Mucosa of descending colon (tissue), 3 donors: Measurements from ENCODE around the gene APOBEC3C. TPM values are rescaled to one million over a fixed set of nuclear protein-coding genes. Genes with fewer than 3 reads are reported as not detected.
A peak's percentile ranks its signal among the peaks of the same experiment; 100 is the strongest.
"Not testable (repeated sequence)": the region's sequence is repeated elsewhere in the genome, so short reads cannot be mapped to it uniquely, and the experiment has no call there.

Source experiments
- ATAC-seq: fragments of 200-7000 bp; cut with Tn5 transposase; one replicate; pipeline ENCODE4 v1.9.1; 2020; ENCODE audit warnings: mild to moderate bottlenecking, moderate library complexity
- DNase-seq, 3 donors: peaks; one replicate each; pipeline ENCODE4 v3.0.0-alpha.2; 2020
- H3K36me3 ChIP-seq: fragments of 200-600 bp; one replicate; pipeline ENCODE4 v1.8.0; 2021; ENCODE audit warnings: low read depth, mild to moderate bottlenecking
- H3K4me1 ChIP-seq: fragments of 200-600 bp; one replicate; pipeline ENCODE4 v1.8.0; 2021; ENCODE audit warnings: low read depth, mild to moderate bottlenecking
- H3K4me3 ChIP-seq: fragments of 200-600 bp; one replicate; pipeline ENCODE4 v1.8.0; 2021; ENCODE audit warnings: mild to moderate bottlenecking
- H3K9me3 ChIP-seq: fragments of 200-600 bp; one replicate; pipeline ENCODE4 v1.8.0; 2021; ENCODE audit warnings: mild to moderate bottlenecking
- intact Hi-C, 2 donors: fragments of 100-400 bp; cut with DNase I in 1 of 2; cut with micrococcal nuclease in 1 of 2; formaldehyde crosslinking; loops; one replicate each; pipeline versions ENCODE4 v1.11.0 to v1.11.1; 2022; cut with DNase I, micrococcal nuclease
- total RNA-seq, 3 donors: library from RNA; stranded (reverse); fragmentation: NEBNext Ultra II Directional in 2 of 3; extraction: Animal tissue kit (Norgen Biotek cat#: 25700) in 2 of 3; gene quantifications; one replicate each; pipeline versions ENCODE4 v1.2.1 to v1.2.4, GENCODE V29; 2021 to 2023
- TF ChIP-seq, protein P1 (sequence below): fragments of 200-600 bp; IDR thresholded peaks from one replicate; pipeline ENCODE4 v1.8.0; 2022; ENCODE audit warnings: antibody characterized with exemption, mild to moderate bottlenecking
- donor health status: DM: no; HTN: no; CAD: no; lungs with moderate emphysema.
- donor health status: DM: no; HTN: no; CAD: no.
- donor health status: DM: no; HTN: yes; CAD: no.

Gene APOBEC3C
- total RNA-seq, 3 donors from 2014 or later, result 23.1 to 30.6 (median 24.1) TPM

DNA sequence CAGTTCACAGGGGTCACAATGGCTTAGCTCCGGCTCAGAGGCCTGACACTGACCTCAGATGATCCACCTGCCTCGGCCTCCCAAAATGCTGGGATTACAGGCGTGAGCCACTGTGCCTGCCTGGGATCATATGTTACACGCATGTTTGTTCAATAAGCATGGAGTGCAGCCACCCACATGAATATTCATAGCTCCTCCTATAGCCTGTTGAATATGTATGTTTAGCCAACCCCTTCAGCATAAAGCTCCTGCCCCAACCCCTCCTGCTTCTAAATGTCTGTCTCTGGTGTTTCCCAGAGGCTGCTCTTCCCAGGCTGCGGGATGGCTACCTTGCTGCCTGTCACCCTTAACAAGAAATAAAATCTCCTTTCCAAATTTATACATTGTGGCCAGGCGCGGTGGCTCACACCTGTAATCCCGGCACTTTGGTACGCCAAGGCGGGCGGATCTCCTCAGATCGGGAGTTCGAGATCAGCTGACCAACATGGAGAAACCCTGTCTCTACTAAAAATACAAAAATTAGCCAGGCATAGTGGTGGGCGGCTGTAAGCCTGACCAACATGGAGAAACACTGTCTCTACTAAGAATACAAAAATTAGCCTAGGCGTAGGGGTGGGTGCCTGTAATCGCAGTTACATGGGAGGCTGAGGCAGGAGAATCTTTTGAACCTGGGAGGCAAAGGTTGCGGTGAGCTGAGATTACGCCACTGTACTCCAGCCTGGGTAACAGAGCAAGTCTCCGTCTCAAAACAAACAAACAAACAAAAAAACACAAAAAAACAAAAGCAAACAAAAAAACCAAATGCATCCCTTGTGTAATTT, 25.5 kb downstream of the APOBEC3C start:
- no peaks in the 10 kb centered on the region for H3K36me3 ChIP-seq
- TF ChIP-seq, protein P1, sequence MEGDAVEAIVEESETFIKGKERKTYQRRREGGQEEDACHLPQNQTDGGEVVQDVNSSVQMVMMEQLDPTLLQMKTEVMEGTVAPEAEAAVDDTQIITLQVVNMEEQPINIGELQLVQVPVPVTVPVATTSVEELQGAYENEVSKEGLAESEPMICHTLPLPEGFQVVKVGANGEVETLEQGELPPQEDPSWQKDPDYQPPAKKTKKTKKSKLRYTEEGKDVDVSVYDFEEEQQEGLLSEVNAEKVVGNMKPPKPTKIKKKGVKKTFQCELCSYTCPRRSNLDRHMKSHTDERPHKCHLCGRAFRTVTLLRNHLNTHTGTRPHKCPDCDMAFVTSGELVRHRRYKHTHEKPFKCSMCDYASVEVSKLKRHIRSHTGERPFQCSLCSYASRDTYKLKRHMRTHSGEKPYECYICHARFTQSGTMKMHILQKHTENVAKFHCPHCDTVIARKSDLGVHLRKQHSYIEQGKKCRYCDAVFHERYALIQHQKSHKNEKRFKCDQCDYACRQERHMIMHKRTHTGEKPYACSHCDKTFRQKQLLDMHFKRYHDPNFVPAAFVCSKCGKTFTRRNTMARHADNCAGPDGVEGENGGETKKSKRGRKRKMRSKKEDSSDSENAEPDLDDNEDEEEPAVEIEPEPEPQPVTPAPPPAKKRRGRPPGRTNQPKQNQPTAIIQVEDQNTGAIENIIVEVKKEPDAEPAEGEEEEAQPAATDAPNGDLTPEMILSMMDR, result no peak
- H3K4me1 ChIP-seq, result peaks cover 7% of the 10 kb centered on the region
- ATAC-seq, result no peak
- no peaks in the 10 kb centered on the region for H3K9me3 ChIP-seq
- intact Hi-C loops, result no loop called here
- H3K4me3 ChIP-seq, result no peak overlapping the region
- no peak for DNase-seq

DNA sequence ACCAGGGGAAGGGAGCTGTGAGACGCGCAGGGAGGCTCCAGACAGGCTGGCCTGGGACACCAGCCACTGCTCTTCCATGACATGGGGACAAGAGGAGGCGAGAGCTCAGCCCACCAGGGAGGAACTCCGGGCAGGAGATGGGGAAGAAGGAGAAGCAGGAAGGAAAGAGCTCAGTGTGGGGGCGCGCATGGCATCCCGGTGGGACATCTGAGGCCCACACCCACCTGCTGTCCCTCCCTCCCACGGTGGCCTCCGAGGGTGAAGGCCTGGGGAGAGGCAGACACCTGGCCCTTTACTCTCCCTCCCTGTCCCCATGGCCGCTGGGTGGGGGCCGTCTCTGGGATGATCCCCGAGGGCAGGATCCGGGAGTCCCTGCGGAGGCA, 26.1 kb downstream of the APOBEC3C start:
- H3K9me3 ChIP-seq, H3K36me3 ChIP-seq, DNase-seq, H3K4me3 ChIP-seq, intact Hi-C loops, H3K4me1 ChIP-seq: not testable (repeated sequence)
- ATAC-seq, result peak; percentile 1

DNA sequence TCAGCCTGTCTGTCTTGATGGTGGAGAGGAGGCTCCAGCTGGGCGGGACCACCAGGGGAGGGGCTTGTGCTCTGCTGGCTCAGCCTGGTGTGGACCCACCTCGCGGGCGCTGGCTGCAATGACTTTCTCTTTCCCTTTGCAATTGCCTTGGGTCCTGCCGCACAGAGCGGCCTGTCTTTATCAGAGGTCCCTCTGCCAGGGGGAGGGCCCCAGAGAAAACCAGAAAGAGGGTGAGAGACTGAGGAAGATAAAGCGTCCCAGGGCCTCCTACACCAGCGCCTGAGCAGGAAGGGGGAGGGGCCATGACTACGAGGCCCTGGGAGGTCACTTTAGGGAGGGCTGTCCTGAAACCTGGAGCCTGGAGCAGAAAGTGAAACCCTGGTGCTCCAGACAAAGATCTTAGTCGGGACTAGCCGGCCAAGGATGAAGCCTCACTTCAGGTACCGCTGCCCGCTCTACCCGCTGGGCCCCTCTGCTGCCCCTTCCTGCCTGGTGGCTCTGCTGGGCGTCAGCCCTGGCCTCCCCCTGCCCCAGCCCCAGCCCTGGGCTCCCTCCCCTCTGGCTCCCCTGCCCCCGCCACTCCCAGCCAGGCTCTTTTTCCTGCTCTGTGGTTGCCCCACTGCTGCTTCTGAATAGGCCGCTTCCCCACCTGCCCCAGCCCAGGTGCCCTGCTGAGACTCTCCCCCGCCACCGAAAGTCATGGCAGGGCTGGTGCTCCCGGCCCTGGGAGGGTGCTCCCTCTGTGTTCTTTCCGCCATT, 26.7 kb downstream of the APOBEC3C start, which contains the start of gene APOBEC3F:
Gene APOBEC3F (plus strand): TSS at position 327 of the 759 bp plus-strand sequence. CDS start 97 bp downstream, at position 424.
- peak; percentile 95 for ATAC-seq
- intact Hi-C loops, H3K9me3 ChIP-seq, H3K36me3 ChIP-seq, H3K4me1 ChIP-seq: not testable (repeated sequence)
- H3K4me3 ChIP-seq, result peak within 1 kb of the TSS; percentile 14
- peak; percentile 71 to 76 (median 75) for DNase-seq

DNA sequence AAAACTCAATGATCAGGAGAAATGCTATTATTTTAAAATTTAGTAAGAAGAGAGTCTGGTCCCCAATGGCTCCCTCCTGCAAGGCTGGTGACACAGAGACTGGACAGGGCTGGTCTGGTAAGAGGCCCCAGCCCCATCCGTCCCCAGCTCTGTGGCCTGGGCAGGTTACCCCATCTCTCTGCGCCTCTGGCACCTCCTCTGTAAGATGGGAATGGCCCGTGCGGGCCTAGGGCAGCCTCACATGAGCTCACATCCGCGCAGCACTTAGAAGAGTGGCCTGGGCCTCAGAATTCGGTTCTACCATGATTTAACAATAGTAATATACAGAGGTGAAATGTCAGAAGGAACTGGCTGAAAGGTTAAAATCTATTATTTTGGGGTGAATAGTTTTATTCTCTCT, 27.9 kb downstream of the APOBEC3C start:
- intact Hi-C loops, result no loop called here
- no peak overlapping the region for H3K4me3 ChIP-seq

DNA sequence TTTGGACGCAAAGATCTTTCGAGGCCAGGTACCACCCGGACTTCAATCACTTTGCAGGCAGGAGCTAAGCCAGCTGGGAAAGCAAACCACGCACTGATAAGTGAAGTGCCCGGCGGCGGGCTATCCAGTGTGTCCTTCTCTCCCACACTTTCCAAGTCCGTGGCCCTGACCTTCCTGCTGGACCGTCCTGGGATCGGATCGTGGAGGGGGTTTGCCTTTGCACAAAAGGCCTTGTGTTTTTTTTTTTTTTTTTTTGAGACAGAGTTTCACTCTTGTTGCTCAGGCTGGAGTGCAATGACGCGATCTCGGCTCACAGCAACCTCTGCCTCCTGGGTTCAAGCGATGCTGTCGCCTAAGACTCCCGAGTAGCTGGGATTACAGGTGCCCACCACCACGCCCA, 29.0 kb downstream of the APOBEC3C start:
- H3K36me3 ChIP-seq, H3K9me3 ChIP-seq, H3K4me3 ChIP-seq, ATAC-seq, DNase-seq, intact Hi-C loops, H3K4me1 ChIP-seq: not testable (repeated sequence)

More for the DNA sequence above, 27.9 kb downstream of the APOBEC3C start:
- H3K9me3 ChIP-seq, result no peaks in the 10 kb centered on the region
- TF ChIP-seq, protein P1, result no peak
- ATAC-seq (no peak), DNase-seq (no peak)
- no peaks in the 10 kb centered on the region for H3K36me3 ChIP-seq
- peaks cover 7% of the 10 kb centered on the region for H3K4me1 ChIP-seq

DNA sequence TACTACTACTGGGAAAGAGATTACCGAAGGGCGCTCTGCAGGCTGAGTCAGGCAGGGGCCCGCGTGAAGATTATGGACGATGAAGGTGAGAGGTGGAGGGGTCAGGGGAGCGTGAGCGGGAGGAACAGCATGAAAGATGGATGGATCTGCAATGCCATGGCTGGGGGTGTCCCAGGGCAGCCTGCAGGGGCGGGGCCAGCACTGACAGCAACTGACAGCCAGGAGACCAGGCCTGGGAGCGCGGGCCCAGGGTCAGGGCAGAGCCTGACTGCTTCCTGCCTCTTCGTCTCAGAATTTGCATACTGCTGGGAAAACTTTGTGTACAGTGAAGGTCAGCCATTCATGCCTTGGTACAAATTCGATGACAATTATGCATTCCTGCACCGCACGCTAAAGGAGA, 31.1 kb downstream of the APOBEC3C start:
- intact Hi-C loops, H3K4me3 ChIP-seq, H3K9me3 ChIP-seq, DNase-seq, H3K4me1 ChIP-seq, H3K36me3 ChIP-seq, ATAC-seq: not testable (repeated sequence)

DNA sequence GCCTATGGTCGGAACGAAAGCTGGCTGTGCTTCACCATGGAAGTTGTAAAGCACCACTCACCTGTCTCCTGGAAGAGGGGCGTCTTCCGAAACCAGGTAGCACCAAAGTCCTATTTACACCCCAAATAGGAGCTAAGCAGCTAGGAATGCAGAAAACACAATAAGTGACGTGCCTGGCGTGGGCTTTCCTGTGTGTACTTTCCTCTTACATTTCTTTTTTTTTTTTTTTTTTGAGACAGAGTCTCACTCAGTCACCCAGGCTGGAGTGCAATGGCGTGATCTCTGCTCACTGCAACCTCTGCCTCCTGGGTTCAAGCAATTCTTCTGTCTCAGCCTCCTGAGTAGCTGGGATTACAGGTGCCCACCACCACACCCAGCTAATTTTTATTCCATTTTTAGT, 35.4 kb downstream of the APOBEC3C start:
- H3K4me1 ChIP-seq, DNase-seq, H3K36me3 ChIP-seq, ATAC-seq, H3K9me3 ChIP-seq, intact Hi-C loops, H3K4me3 ChIP-seq: not testable (repeated sequence)

DNA sequence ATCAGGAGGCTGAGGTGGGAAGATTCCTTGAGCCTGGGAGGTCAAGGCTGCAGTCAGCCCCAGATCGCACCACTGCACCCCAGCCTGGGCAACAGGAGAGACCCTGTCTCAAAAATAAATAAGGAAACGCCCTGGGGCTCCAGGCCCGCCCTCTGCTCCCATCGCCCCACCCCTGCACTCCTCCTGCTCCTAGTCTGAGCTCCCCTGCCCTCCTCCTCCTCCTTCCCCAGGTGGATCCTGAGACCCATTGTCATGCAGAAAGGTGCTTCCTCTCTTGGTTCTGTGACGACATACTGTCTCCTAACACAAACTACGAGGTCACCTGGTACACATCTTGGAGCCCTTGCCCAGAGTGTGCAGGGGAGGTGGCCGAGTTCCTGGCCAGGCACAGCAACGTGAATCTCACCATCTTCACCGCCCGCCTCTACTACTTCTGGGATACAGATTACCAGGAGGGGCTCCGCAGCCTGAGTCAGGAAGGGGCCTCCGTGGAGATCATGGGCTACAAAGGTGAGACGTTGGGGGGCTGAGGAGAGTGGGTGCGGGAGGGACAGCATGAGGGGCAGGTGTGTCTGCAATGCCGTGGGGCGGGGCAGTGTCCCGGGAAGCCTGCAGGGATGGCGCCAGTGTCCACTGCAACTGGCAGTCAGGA, 37.9 kb downstream of the APOBEC3C start:
- H3K36me3 ChIP-seq, ATAC-seq, intact Hi-C loops, H3K4me3 ChIP-seq, H3K9me3 ChIP-seq, DNase-seq, H3K4me1 ChIP-seq: not testable (repeated sequence)
